KMS-11 (cell line): ENCODE data around the gene HTT.

Experiments used
- H2AFZ ChIP-seq: fragments of 200-600 bp; sonication (generic); 2 replicates; pipeline ENCODE4 v1.6.1; 2016; ENCODE audit warnings: antibody characterized with exemption, mixed run types, low read depth
- H3K27ac ChIP-seq: fragments of 200-600 bp; sonication (generic); 2 replicates; pipeline ENCODE4 v1.6.1; 2016; ENCODE audit warnings: mild to moderate bottlenecking, mixed run types
- H3K27me3 ChIP-seq: fragments of 200-600 bp; sonication (generic); 2 replicates; pipeline ENCODE4 v1.6.1; 2017; ENCODE audit warnings: mild to moderate bottlenecking, low read depth, mixed run types, moderate library complexity; ENCODE audit not compliant: insufficient read depth
- H3K36me3 ChIP-seq: fragments of 200-600 bp; sonication (generic); 2 replicates; pipeline ENCODE4 v1.6.1; 2017; ENCODE audit warnings: mild to moderate bottlenecking, mixed run types; ENCODE audit not compliant: insufficient read depth
- H3K4me1 ChIP-seq: fragments of 200-600 bp; sonication (generic); 2 replicates; pipeline ENCODE4 v1.6.1; 2016; ENCODE audit warnings: mild to moderate bottlenecking, low read depth, mixed run types; ENCODE audit not compliant: poor library complexity, severe bottlenecking
- H3K4me2 ChIP-seq: fragments of 200-600 bp; sonication (generic); 2 replicates; pipeline ENCODE4 v1.7.0; 2016; ENCODE audit warnings: mild to moderate bottlenecking, mixed run types
- H3K4me3 ChIP-seq: fragments of 200-600 bp; sonication (generic); IDR thresholded peaks from 2 replicates; pipeline ENCODE4 v1.6.1; 2017; ENCODE audit warnings: low read depth, low read length, mixed read lengths; ENCODE audit not compliant: insufficient read depth
- H3K79me2 ChIP-seq: fragments of 200-600 bp; sonication (generic); 2 replicates; pipeline ENCODE4 v1.6.1; 2016; ENCODE audit warnings: low read depth, mixed run types; ENCODE audit not compliant: insufficient read depth
- H3K9ac ChIP-seq: fragments of 200-600 bp; sonication (generic); 2 replicates; pipeline ENCODE4 v1.6.1; 2016; ENCODE audit warnings: mild to moderate bottlenecking, mixed run types
- H4K20me1 ChIP-seq: fragments of 200-600 bp; sonication (generic); 2 replicates; pipeline ENCODE4 v1.6.1; 2016; ENCODE audit warnings: mild to moderate bottlenecking, mixed run types; ENCODE audit not compliant: insufficient read depth
- CTCF ChIP-seq: fragments of 200-600 bp; sonication (generic); conservative IDR thresholded peaks from 2 replicates; pipeline ENCODE4 v1.6.1; 2017; ENCODE audit warnings: low read depth, mild to moderate bottlenecking, antibody characterized with exemption, low read length, moderate library complexity, mixed read lengths

HTT gene

GRCh38 chr4:3209551-3210325 lies 135.3 kb downstream of the HTT start:
- H3K79me2 ChIP-seq, result no peaks in the 10 kb centered on the region
- H3K4me2 ChIP-seq, result no peak overlapping the region
- no peaks in the 10 kb centered on the region for H3K27me3 ChIP-seq
- TF ChIP-seq CTCF, result no peak
- no peaks in the 10 kb centered on the region for H3K36me3 ChIP-seq
- no peaks in the 10 kb centered on the region for H3K4me1 ChIP-seq
- H3K9ac ChIP-seq, result no peak overlapping the region
- H3K4me3 ChIP-seq, result no peak overlapping the region
- no peaks in the 10 kb centered on the region for H4K20me1 ChIP-seq
- H3K27ac ChIP-seq, result no peak overlapping the region
- H2AFZ ChIP-seq, result no peak overlapping the region

- H4K20me1 ChIP-seq, result no peaks in the 10 kb centered on the region
- H3K4me2 ChIP-seq, result no peak overlapping the region
- H3K27me3 ChIP-seq, result no peaks in the 10 kb centered on the region
- no peaks in the 10 kb centered on the region for H3K36me3 ChIP-seq
- H3K9ac ChIP-seq, result no peak overlapping the region
- no peaks in the 10 kb centered on the region for H3K4me1 ChIP-seq
- no peak for TF ChIP-seq CTCF
- no peaks in the 10 kb centered on the region for H3K79me2 ChIP-seq
- H2AFZ ChIP-seq, result no peak overlapping the region
- H3K4me3 ChIP-seq, result no peak overlapping the region
- no peak overlapping the region for H3K27ac ChIP-seq
Observed at GRCh38 chr4:3210467-3210866, 136.0 kb downstream of the HTT start.

GRCh38 chr4:3211866-3212265 lies 137.4 kb downstream of the HTT start:
- no peak overlapping the region for H3K9ac ChIP-seq
- no peaks in the 10 kb centered on the region for H3K36me3 ChIP-seq
- no peak for TF ChIP-seq CTCF
- no peak overlapping the region for H3K27ac ChIP-seq
- H3K4me3 ChIP-seq, result no peak overlapping the region
- H3K79me2 ChIP-seq, result no peaks in the 10 kb centered on the region
- no peak overlapping the region for H3K4me2 ChIP-seq
- no peaks in the 10 kb centered on the region for H3K4me1 ChIP-seq
- H4K20me1 ChIP-seq, result no peaks in the 10 kb centered on the region
- H3K27me3 ChIP-seq, result no peaks in the 10 kb centered on the region
- H2AFZ ChIP-seq, result no peak overlapping the region

- Histone ChIP-seq H3K27me3 (no peaks in the 10 kb centered on the region), H2AFZ (no peak overlapping the region), H4K20me1 (no peaks in the 10 kb centered on the region), H3K9ac (no peak overlapping the region), H3K4me1 (no peaks in the 10 kb centered on the region), H3K27ac (no peak overlapping the region), H3K36me3 (no peaks in the 10 kb centered on the region), H3K79me2 (no peaks in the 10 kb centered on the region), H3K4me2 (no peak overlapping the region), H3K4me3 (no peak overlapping the region)
- no peak for TF ChIP-seq CTCF
Observed at GRCh38 chr4:3212391-3213105, 138.1 kb downstream of the HTT start.
